GM12878 (cell line): ENCODE data around the gene PIP5K1A. TPM values are rescaled to one million over a fixed set of nuclear protein-coding genes. Genes with fewer than 3 reads are reported as not detected.
A peak's percentile ranks its signal among the peaks of the same experiment; 100 is the strongest.

Source experiments
- ATAC-seq: fragments of 200-7000 bp; cut with Tn5 transposase; 3 replicates; pipeline ENCODE4 v1.9.1; 2020; ENCODE audit warnings: mild to moderate bottlenecking, moderate library complexity
- BruUV-seq: library from RNA; stranded (reverse); fragments of 400-500 nt; replicated peaks from 2 replicates; lab custom pipeline; 2021; lab: Mats Ljungman, UMichigan
- CTCF ChIA-PET: fragments of 300-600 bp; sonication (Branson Sonifier 250); formaldehyde crosslinking; extraction: SDS; loops from one replicate; lab custom pipeline; 2021; ENCODE audit warnings: inconsistent platforms; lab: Yijun Ruan, JAX
- POLR2A ChIA-PET: fragments of 350-600 bp; formaldehyde crosslinking; extraction: SDS; loops from one replicate; lab custom pipeline; 2021; ENCODE audit warnings: inconsistent platforms; lab: Charles Lee
- RAD21 ChIA-PET: fragments of 300-600 bp; sonication (Branson Sonifier 250); formaldehyde crosslinking; loops from one replicate; lab custom pipeline; 2023; ENCODE audit warnings: antibody characterized with exemption; ENCODE audit not compliant: unreplicated experiment; lab: Charles Lee
- SMC1A ChIA-PET: fragments of 300-600 bp; sonication (Branson Sonifier 250); formaldehyde crosslinking; loops from one replicate; lab custom pipeline; 2023; ENCODE audit not compliant: unreplicated experiment, uncharacterized antibody; lab: Charles Lee
- DNase-seq: peaks from one replicate; pipeline ENCODE4 v3.0.0-alpha.2; 2011; ENCODE audit warnings: low read depth, low spot score
- FAIRE-seq: peaks from 3 replicates; lab custom pipeline; 2011; peaks lifted over from hg19 to GRCh38; lab: Jason Lieb, UNC
- H2AFZ ChIP-seq: 2 replicates; pipeline ENCODE4 v1.6.0; 2011; ENCODE audit warnings: low read depth, low read length, control low read depth; ENCODE audit not compliant: control insufficient read depth
- H3K27ac ChIP-seq: 2 replicates; pipeline ENCODE4 v1.5.1; 2011; ENCODE audit warnings: control low read depth; ENCODE audit not compliant: control insufficient read depth, insufficient read depth
- H3K27me3 ChIP-seq, 2 experiments: replicated peaks in 1 of 2; 2 replicates each; pipeline versions ENCODE4 v1.6.0 to v1.6.1; 2011; ENCODE audit warnings: low read length in 1 of 2; ENCODE audit not compliant: control insufficient read depth in 2 of 2, insufficient read depth in 2 of 2
- H3K36me3 ChIP-seq, 2 experiments: 2 replicates each; pipeline ENCODE4 v1.5.1; 2011; ENCODE audit warnings: low read length in 1 of 2; ENCODE audit not compliant: control insufficient read depth in 2 of 2, insufficient read depth in 2 of 2
- H3K4me1 ChIP-seq: 2 replicates; pipeline ENCODE4 v1.6.1; 2011; ENCODE audit warnings: mild to moderate bottlenecking, low read length, moderate library complexity, mixed read lengths; ENCODE audit not compliant: control insufficient read depth, insufficient read depth
- H3K4me2 ChIP-seq: 2 replicates; pipeline ENCODE4 v1.6.0; 2011; ENCODE audit warnings: control low read depth; ENCODE audit not compliant: control insufficient read depth, insufficient read depth
- H3K4me3 ChIP-seq: fragments of 200-600 bp; sonication (generic); 2 replicates; pipeline ENCODE4 v1.5.1; 2016
- H3K79me2 ChIP-seq: 2 replicates; pipeline ENCODE4 v1.6.0; 2011; ENCODE audit warnings: low read length; ENCODE audit not compliant: control insufficient read depth, insufficient read depth
- H3K9ac ChIP-seq: 2 replicates; pipeline ENCODE4 v1.8.0; 2011; ENCODE audit warnings: low read length, control low read depth, mixed read lengths; ENCODE audit not compliant: control insufficient read depth, insufficient read depth
- H3K9me3 ChIP-seq: replicated peaks from 3 replicates; pipeline ENCODE4 v1.5.1; 2011; ENCODE audit warnings: mild to moderate bottlenecking, low read length; ENCODE audit not compliant: control insufficient read depth, insufficient read depth
- H4K20me1 ChIP-seq: 2 replicates; pipeline ENCODE4 v1.6.0; 2011; ENCODE audit not compliant: control insufficient read depth, insufficient read depth
- CREB1 ChIP-seq: IDR thresholded peaks from 2 replicates; pipeline ENCODE4 v1.6.1; 2012; ENCODE audit warnings: low read depth, mild to moderate bottlenecking, inconsistent platforms
- JUNB ChIP-seq: IDR thresholded peaks from 2 replicates; pipeline ENCODE4 v1.6.1; 2016; ENCODE audit warnings: antibody characterized with exemption, mild to moderate bottlenecking
- KLF5 ChIP-seq: fragments of 450-650 bp; IDR thresholded peaks from 2 replicates; pipeline ENCODE4 v1.6.1; 2014; ENCODE audit warnings: mild to moderate bottlenecking; ENCODE audit not compliant: partially characterized antibody
- MTA2 ChIP-seq: fragments of 450-650 bp; IDR thresholded peaks from 2 replicates; pipeline ENCODE4 v1.6.1; 2016; ENCODE audit warnings: low read depth, mild to moderate bottlenecking, moderate library complexity
- MTA3 ChIP-seq: IDR thresholded peaks from 2 replicates; pipeline ENCODE4 v1.6.1; 2012; ENCODE audit warnings: low read length, inconsistent platforms, borderline replicate concordance
- NRF1 ChIP-seq: conservative IDR thresholded peaks from 2 replicates; pipeline ENCODE4 v1.6.1; 2011; ENCODE audit warnings: mild to moderate bottlenecking, low read depth, low read length, improper control_type of control experiment
- POLR2AphosphoS2 ChIP-seq: IDR thresholded peaks from 2 replicates; pipeline ENCODE4 v1.6.1; 2011; ENCODE audit warnings: low read depth, mild to moderate bottlenecking, low read length, improper control_type of control experiment, moderate library complexity
- SRF ChIP-seq, 2 experiments: IDR thresholded peaks; 2 replicates each; pipeline ENCODE4 v1.6.1; 2011; ENCODE audit warnings: low read depth in 2 of 2, low read length in 2 of 2, mild to moderate bottlenecking in 1 of 2, moderate library complexity in 1 of 2
- ZBED1 ChIP-seq: IDR thresholded peaks from 2 replicates; pipeline ENCODE4 v1.6.1; 2016; ENCODE audit warnings: borderline replicate concordance
- WGBS: methylation state at CpG from one replicate; pipeline ENCODE4 v1.1.6; 2016; ENCODE audit warnings: low lambda C conversion rate; ENCODE audit not compliant: insufficient replicate concordance, insufficient coverage; ENCODE audit errors: missing lambda C conversion rate; 5-methylcytosine and 5-hydroxymethylcytosine counted together
- in situ Hi-C: fragments of 300-500 bp; cut with MboI; formaldehyde crosslinking; loops from 9 replicates; pipeline ENCODE4 v1.14.3; 2018; ENCODE audit warnings: mixed read lengths
- intact Hi-C: fragments of 100-400 bp; cut with micrococcal nuclease; formaldehyde crosslinking; loops from one replicate; pipeline ENCODE4 v1.14.2; 2022; ENCODE audit not compliant: unreplicated experiment
- polyA plus RNA-seq, 11 experiments: library from polyadenylated mRNA; depleted of rRNA in 4 of 11; unstranded in 6 of 11; stranded (reverse) in 5 of 11; fragments of >200 nt; fragmentation: Nextera tagmentation in 4 of 11; fragmentation: Illumina TruSeq in 1 of 11; extraction: Ambion mirVana in 4 of 11; extraction: Trizol in 1 of 11; gene quantifications; 1 replicate in 1 of 11; 2 replicates in 10 of 11; pipeline versions ENCODE4 v1.2.1 to v1.2.3, GENCODE V29; 2011 to 2016; ENCODE audit warnings: inconsistent platforms in 2 of 11, missing spikeins in 2 of 11, low read depth in 1 of 11
- total RNA-seq, 4 experiments: library from RNA; depleted of rRNA in 3 of 4; stranded (reverse); fragments of >200 nt in 3 of 4; fragmentation: Illumina TruSeq in 1 of 4; extraction: Trizol in 1 of 4; gene quantifications; 2 replicates each; pipeline versions ENCODE4 v1.2.1 to v1.2.3, GENCODE V29; 2013 to 2021
- TF ChIP-seq, protein P1 (sequence below): IDR thresholded peaks from 2 replicates; pipeline ENCODE4 v1.6.1; 2011; ENCODE audit warnings: low read depth, low read length, improper control_type of control experiment, borderline replicate concordance
- TF ChIP-seq, protein P2 (sequence below): fragments of 450-650 bp; IDR thresholded peaks from 2 replicates; pipeline ENCODE4 v1.6.1; 2014; ENCODE audit warnings: mild to moderate bottlenecking

The PIP5K1A gene
- total and polyA plus RNA-seq, 10 of the 15 experiments (the other 5 are each of a cell fraction or from before 2014, with no cell fraction given): 4.5 to 114 (median 51.5) TPM

- ATAC-seq: no peak
- WGBS: 98% methylated on average over 6 of the region's 6 CpGs
- TF ChIP-seq SRF (IDR thresholded peaks at IDR 0.05; ENCODE audit: low read depth in 2 of 2, low read length in 2 of 2) (no peak), POLR2AphosphoS2 (no peak), JUNB (no peak), KLF5 (no peak), MTA3 (no peak), ZBED1 (no peak), MTA2 (no peak), NRF1 (no peak), CREB1 (no peak)
- TF ChIP-seq, protein P1, sequence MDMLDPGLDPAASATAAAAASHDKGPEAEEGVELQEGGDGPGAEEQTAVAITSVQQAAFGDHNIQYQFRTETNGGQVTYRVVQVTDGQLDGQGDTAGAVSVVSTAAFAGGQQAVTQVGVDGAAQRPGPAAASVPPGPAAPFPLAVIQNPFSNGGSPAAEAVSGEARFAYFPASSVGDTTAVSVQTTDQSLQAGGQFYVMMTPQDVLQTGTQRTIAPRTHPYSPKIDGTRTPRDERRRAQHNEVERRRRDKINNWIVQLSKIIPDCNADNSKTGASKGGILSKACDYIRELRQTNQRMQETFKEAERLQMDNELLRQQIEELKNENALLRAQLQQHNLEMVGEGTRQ: no peak
- TF ChIP-seq, protein P2, sequence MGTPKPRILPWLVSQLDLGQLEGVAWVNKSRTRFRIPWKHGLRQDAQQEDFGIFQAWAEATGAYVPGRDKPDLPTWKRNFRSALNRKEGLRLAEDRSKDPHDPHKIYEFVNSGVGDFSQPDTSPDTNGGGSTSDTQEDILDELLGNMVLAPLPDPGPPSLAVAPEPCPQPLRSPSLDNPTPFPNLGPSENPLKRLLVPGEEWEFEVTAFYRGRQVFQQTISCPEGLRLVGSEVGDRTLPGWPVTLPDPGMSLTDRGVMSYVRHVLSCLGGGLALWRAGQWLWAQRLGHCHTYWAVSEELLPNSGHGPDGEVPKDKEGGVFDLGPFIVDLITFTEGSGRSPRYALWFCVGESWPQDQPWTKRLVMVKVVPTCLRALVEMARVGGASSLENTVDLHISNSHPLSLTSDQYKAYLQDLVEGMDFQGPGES: no peak
- TF ChIP-seq, all 136 proteins: peak for 0
- ChIA-PET RAD21 (interaction anchor here (1.0 to 1.7 kb wide), 3 partner anchors 8 to 67 kb away, joined by 3 to 12 read pairs (median 5); partner anchors contain the start of gene TNFAIP8L2), POLR2A (interaction anchor here (0.6 to 2.2 kb wide), 4 partner anchors 10 to 191 kb away, joined by 3 to 19 read pairs (median 4); partner anchors contain the start of gene TNFAIP8L2), CTCF (interaction anchor here (1.1 to 2.0 kb wide), 4 partner anchors 10 to 85 kb away, joined by 3 to 8 read pairs (median 4); partner anchors contain the start of gene TNFAIP8L2), SMC1A (interaction anchor here (1.3 to 2.1 kb wide), 5 partner anchors 9 to 83 kb away, joined by 4 to 9 read pairs (median 5); partner anchors contain the start of genes TNFAIP8L2 and VPS72)
- H2AFZ ChIP-seq: no peak overlapping the region
- H3K9me3 ChIP-seq: no peaks in the 10 kb centered on the region
- no peaks in the 10 kb centered on the region for H3K27me3 ChIP-seq
- FAIRE-seq (no peak), DNase-seq (no peak)
- H3K4me3 ChIP-seq: peak overlapping the region; percentile 98
- peak overlapping the region; percentile 70; the same call in 1 of the 2 replicates for H3K27ac ChIP-seq
- peak overlapping the region; percentile 98 for H3K9ac ChIP-seq
- H3K4me2 ChIP-seq: peak overlapping the region; percentile 94
- BruUV-seq: no TSS peak
- intact Hi-C loops: no loop called here
- in situ Hi-C loops: no loop called here
- H3K4me1 ChIP-seq: peaks cover 9% of the 10 kb centered on the region
- H3K36me3 ChIP-seq: peaks cover 1 to 3% of the 10 kb centered on the region in 2 experiments; a peak in 3 of 4 replicates
- peaks cover 24% of the 10 kb centered on the region for H3K79me2 ChIP-seq
- no peaks in the 10 kb centered on the region for H4K20me1 ChIP-seq
Observed at GRCh38 chr1:151167116-151167515, 31.2 kb upstream of the PIP5K1A start.
